ENCODE measurements around the gene MS4A18.

DNA sequence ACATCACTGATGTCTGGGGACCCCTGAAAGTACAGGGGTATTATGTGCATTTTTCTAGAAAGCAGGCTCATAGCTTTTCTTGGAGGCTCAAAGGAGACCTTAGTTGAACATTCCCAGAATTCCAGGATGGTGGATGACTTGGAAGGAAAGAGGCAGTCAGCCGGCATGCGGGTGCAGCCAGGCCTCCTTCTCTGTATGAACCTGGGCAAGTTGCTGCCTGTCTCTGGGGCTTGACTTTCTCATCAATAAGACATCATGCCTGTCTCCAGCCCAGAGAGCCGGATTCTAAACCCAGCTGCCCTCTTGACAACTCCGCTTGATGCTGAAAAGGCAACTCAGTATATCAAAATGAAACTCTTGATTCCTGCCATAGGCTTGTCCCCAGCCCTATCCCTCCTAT, 44.8 kb downstream of the MS4A18 start:
- no peak for TF ChIP-seq POLR2A (IDR thresholded peaks at IDR 0.05; ENCODE audit: low read depth, low read length)
- TF ChIP-seq POLR2AphosphoS5 (IDR thresholded peaks at IDR 0.05; ENCODE audit: low read length) = no peak
- TF ChIP-seq CTCF (IDR thresholded peaks at IDR 0.05 in 2 of 3, conservative IDR thresholded peaks at IDR 0.05 in 1 of 3; ENCODE audit: control insufficient read depth in 2 of 3, extremely low read depth in 1 of 3, insufficient read depth in 1 of 3, low read depth in 3 of 3, low read length in 3 of 3) = no peak
- no peak for TF ChIP-seq MAX (IDR thresholded peaks at IDR 0.05; ENCODE audit: low read depth, low read length)
- no peak for TF ChIP-seq ELK1 (IDR thresholded peaks at IDR 0.05; ENCODE audit: low read depth, low read length)
- no peak for TF ChIP-seq KAT2A (conservative IDR thresholded peaks at IDR 0.05; ENCODE audit: control insufficient read depth, low read depth, low read length)
- TF ChIP-seq TBL1XR1 (IDR thresholded peaks at IDR 0.05; ENCODE audit: low read depth, low read length) = no peak
- TF ChIP-seq SUZ12 (IDR thresholded peaks at IDR 0.05; ENCODE audit: unreplicated experiment) = no peak
- no peak for TF ChIP-seq ZNF274 (IDR thresholded peaks at IDR 0.05; ENCODE audit: insufficient read depth, insufficient read length)
- TF ChIP-seq ESRRA (IDR thresholded peaks at IDR 0.05; ENCODE audit: low read length) = no peak
- TF ChIP-seq, protein P1, sequence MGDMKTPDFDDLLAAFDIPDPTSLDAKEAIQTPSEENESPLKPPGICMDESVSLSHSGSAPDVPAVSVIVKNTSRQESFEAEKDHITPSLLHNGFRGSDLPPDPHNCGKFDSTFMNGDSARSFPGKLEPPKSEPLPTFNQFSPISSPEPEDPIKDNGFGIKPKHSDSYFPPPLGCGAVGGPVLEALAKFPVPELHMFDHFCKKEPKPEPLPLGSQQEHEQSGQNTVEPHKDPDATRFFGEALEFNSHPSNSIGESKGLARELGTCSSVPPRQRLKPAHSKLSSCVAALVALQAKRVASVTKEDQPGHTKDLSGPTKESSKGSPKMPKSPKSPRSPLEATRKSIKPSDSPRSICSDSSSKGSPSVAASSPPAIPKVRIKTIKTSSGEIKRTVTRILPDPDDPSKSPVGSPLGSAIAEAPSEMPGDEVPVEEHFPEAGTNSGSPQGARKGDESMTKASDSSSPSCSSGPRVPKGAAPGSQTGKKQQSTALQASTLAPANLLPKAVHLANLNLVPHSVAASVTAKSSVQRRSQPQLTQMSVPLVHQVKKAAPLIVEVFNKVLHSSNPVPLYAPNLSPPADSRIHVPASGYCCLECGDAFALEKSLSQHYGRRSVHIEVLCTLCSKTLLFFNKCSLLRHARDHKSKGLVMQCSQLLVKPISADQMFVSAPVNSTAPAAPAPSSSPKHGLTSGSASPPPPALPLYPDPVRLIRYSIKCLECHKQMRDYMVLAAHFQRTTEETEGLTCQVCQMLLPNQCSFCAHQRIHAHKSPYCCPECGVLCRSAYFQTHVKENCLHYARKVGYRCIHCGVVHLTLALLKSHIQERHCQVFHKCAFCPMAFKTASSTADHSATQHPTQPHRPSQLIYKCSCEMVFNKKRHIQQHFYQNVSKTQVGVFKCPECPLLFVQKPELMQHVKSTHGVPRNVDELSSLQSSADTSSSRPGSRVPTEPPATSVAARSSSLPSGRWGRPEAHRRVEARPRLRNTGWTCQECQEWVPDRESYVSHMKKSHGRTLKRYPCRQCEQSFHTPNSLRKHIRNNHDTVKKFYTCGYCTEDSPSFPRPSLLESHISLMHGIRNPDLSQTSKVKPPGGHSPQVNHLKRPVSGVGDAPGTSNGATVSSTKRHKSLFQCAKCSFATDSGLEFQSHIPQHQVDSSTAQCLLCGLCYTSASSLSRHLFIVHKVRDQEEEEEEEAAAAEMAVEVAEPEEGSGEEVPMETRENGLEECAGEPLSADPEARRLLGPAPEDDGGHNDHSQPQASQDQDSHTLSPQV (IDR thresholded peaks at IDR 0.05) = no peak
- TF ChIP-seq STAT3 (IDR thresholded peaks at IDR 0.05; ENCODE audit: low read depth, low read length) = no peak
- no peak for TF ChIP-seq RUNX3 (IDR thresholded peaks at IDR 0.05; ENCODE audit: low read length)
